Measurements from ENCODE around the gene CEP20.

Gene CEP20

GRCh38 chr16:15829460-15829859 lies 58.9 kb downstream of the CEP20 start:
- no peak for TF ChIP-seq FOXM1 (IDR thresholded peaks at IDR 0.05; ENCODE audit: borderline replicate concordance, low read depth)
- no peak for TF ChIP-seq RAD21 (IDR thresholded peaks at IDR 0.05; ENCODE audit: low read depth)
- TF ChIP-seq REST (IDR thresholded peaks at IDR 0.05; ENCODE audit: low read depth): no peak
- TF ChIP-seq USF1 (IDR thresholded peaks at IDR 0.05): no peak
- no peak for TF ChIP-seq NFIC (IDR thresholded peaks at IDR 0.05)
- TF ChIP-seq EP300 (IDR thresholded peaks at IDR 0.05; ENCODE audit: borderline replicate concordance): no peak
- TF ChIP-seq EGR1 (IDR thresholded peaks at IDR 0.05): no peak
- TF ChIP-seq TEAD4 (IDR thresholded peaks at IDR 0.05): no peak
- TF ChIP-seq TAF1 (IDR thresholded peaks at IDR 0.05; ENCODE audit: low read depth): no peak
- no peak for TF ChIP-seq YY1 (IDR thresholded peaks at IDR 0.05; ENCODE audit: low read depth)
- TF ChIP-seq CREB1 (IDR thresholded peaks at IDR 0.05; ENCODE audit: low read depth): no peak
- TF ChIP-seq CEBPB (IDR thresholded peaks at IDR 0.05): no peak
- TF ChIP-seq TCF12 (IDR thresholded peaks at IDR 0.05; ENCODE audit: low read depth): no peak
- no peak for TF ChIP-seq ZBTB7A (IDR thresholded peaks at IDR 0.05; ENCODE audit: low read depth)
- TF ChIP-seq, protein P1, sequence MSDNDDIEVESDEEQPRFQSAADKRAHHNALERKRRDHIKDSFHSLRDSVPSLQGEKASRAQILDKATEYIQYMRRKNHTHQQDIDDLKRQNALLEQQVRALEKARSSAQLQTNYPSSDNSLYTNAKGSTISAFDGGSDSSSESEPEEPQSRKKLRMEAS (IDR thresholded peaks at IDR 0.05): no peak

GRCh38 chr16:15827709-15828343 lies 60.6 kb downstream of the CEP20 start:
- TF ChIP-seq FOXM1 (IDR thresholded peaks at IDR 0.05; ENCODE audit: borderline replicate concordance, low read depth) (no peak), ZBTB7A (IDR thresholded peaks at IDR 0.05; ENCODE audit: low read depth) (no peak), RAD21 (IDR thresholded peaks at IDR 0.05; ENCODE audit: low read depth) (no peak), NFIC (IDR thresholded peaks at IDR 0.05) (no peak), CEBPB (IDR thresholded peaks at IDR 0.05) (no peak), TEAD4 (IDR thresholded peaks at IDR 0.05) (no peak)
- TF ChIP-seq, protein P1 (IDR thresholded peaks at IDR 0.05): no peak

DNA sequence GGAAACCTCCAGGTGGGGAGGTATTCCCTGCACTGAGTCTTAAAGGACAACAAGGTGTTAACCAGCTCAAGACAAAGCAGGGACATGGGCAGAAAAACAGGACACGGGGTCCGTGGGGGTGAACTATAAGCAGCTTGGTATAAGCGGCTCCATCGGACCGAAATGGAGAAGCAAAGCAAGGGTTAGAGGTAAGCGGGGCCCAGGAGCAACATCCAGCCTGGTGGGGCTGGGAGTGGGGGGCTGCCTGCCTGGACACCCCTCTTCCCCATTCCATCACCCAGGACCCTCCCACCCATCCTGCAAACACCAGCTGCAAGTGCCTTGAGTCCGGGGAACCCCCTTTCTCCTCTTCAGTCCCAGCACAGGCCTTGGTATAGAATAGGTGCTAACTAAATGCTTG lies 61.1 kb downstream of the CEP20 start:
- TF ChIP-seq EGR1 (IDR thresholded peaks at IDR 0.05): no peak
- TF ChIP-seq FOXM1 (IDR thresholded peaks at IDR 0.05; ENCODE audit: borderline replicate concordance, low read depth): no peak
- TF ChIP-seq, protein P1 (IDR thresholded peaks at IDR 0.05): no peak
- TF ChIP-seq USF1 (IDR thresholded peaks at IDR 0.05): no peak
- no peak for TF ChIP-seq ZBTB7A (IDR thresholded peaks at IDR 0.05; ENCODE audit: low read depth)
- no peak for TF ChIP-seq CREB1 (IDR thresholded peaks at IDR 0.05; ENCODE audit: low read depth)
- no peak for TF ChIP-seq TEAD4 (IDR thresholded peaks at IDR 0.05)
- no peak for TF ChIP-seq YY1 (IDR thresholded peaks at IDR 0.05; ENCODE audit: low read depth)
- no peak for TF ChIP-seq REST (IDR thresholded peaks at IDR 0.05; ENCODE audit: low read depth)
- TF ChIP-seq RAD21 (IDR thresholded peaks at IDR 0.05; ENCODE audit: low read depth): no peak
- TF ChIP-seq CEBPB (IDR thresholded peaks at IDR 0.05): no peak

- TF ChIP-seq USF1 (IDR thresholded peaks at IDR 0.05) (no peak), TAF1 (IDR thresholded peaks at IDR 0.05; ENCODE audit: low read depth) (no peak), YY1 (IDR thresholded peaks at IDR 0.05; ENCODE audit: low read depth) (no peak), NFIC (IDR thresholded peaks at IDR 0.05) (no peak), CEBPB (IDR thresholded peaks at IDR 0.05) (no peak), EP300 (IDR thresholded peaks at IDR 0.05; ENCODE audit: borderline replicate concordance) (no peak), EGR1 (IDR thresholded peaks at IDR 0.05) (no peak), ZBTB7A (IDR thresholded peaks at IDR 0.05; ENCODE audit: low read depth) (no peak), TCF12 (IDR thresholded peaks at IDR 0.05; ENCODE audit: low read depth) (no peak), TEAD4 (IDR thresholded peaks at IDR 0.05) (no peak), RAD21 (IDR thresholded peaks at IDR 0.05; ENCODE audit: low read depth) (no peak)
Observed at GRCh38 chr16:15825750-15826305, 62.6 kb downstream of the CEP20 start.

DNA sequence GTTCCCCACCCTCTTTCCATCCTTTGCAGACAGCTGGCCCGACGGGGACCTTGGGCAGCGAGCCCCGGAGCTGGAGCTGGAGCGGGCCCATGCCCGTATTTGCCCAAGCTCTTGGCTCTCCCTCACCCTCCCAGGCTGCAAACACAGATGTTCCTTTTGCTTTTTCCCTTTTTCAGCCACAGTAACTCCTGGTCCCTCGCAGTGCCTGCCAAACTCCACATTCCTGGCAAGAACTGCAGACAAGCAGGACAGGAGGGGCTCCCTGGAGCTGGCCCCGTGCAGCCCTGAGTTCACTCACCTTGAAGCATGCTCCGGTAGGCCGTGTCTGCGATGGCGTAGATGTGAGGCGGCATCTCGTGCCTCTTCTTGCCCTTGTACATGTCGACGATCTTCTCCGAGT lies 65.4 kb downstream of the CEP20 start:
- no peak for TF ChIP-seq TAF1 (IDR thresholded peaks at IDR 0.05; ENCODE audit: low read depth)
- TF ChIP-seq YY1 (IDR thresholded peaks at IDR 0.05; ENCODE audit: low read depth): no peak
- TF ChIP-seq TEAD4 (IDR thresholded peaks at IDR 0.05): no peak
- TF ChIP-seq, protein P1 (IDR thresholded peaks at IDR 0.05): no peak
- TF ChIP-seq EGR1 (IDR thresholded peaks at IDR 0.05): no peak
- no peak for TF ChIP-seq TCF12 (IDR thresholded peaks at IDR 0.05; ENCODE audit: low read depth)
- no peak for TF ChIP-seq CREB1 (IDR thresholded peaks at IDR 0.05; ENCODE audit: low read depth)
- no peak for TF ChIP-seq REST (IDR thresholded peaks at IDR 0.05; ENCODE audit: low read depth)
- TF ChIP-seq ZBTB7A (IDR thresholded peaks at IDR 0.05; ENCODE audit: low read depth): no peak
- TF ChIP-seq RAD21 (IDR thresholded peaks at IDR 0.05; ENCODE audit: low read depth): no peak
- no peak for TF ChIP-seq CEBPB (IDR thresholded peaks at IDR 0.05)
- no peak for TF ChIP-seq FOXM1 (IDR thresholded peaks at IDR 0.05; ENCODE audit: borderline replicate concordance, low read depth)
- no peak for TF ChIP-seq EP300 (IDR thresholded peaks at IDR 0.05; ENCODE audit: borderline replicate concordance)
- no peak for TF ChIP-seq USF1 (IDR thresholded peaks at IDR 0.05)
